A673 (cell line): ENCODE results near the gene FRG1.
"Not testable (repeated sequence)": the region's sequence is repeated elsewhere in the genome, so short reads cannot be mapped to it uniquely, and the experiment has no call there.

Source experiments
- CTCF ChIP-seq: fragments of 300-800, 200-600 bp; sonication (generic); conservative IDR thresholded peaks from 2 replicates; pipeline ENCODE4 v1.5.1; 2017; ENCODE audit warnings: low read depth, mild to moderate bottlenecking, antibody characterized with exemption, low read length, moderate library complexity, mixed read lengths
- EZH2 ChIP-seq: fragments of 200-600 bp; sonication (generic); IDR thresholded peaks from 2 replicates; pipeline ENCODE4 v1.6.1; 2017; ENCODE audit warnings: borderline replicate concordance, low read depth, mild to moderate bottlenecking, mixed read lengths, antibody characterized with exemption, low read length; ENCODE audit not compliant: poor library complexity, severe bottlenecking

DNA sequence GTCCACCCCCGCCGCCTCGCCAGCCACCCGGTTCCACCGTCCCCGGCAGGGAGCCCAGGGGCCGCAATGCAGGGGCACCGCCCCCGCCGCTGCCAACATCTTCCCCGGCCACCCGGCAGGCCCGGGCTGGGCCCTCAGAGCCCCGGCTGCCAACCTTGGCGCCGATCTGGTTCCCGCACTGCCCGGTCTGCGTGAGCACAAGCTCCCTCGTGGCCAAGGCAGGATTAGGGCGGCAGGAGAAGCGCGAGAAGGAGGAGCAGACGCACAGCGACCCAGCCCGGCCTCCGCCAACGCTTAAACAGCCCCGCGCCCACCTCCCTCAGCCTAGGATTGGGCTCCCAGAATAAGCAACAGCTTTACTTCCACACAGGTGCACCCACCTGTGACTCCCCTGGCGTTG lies 44.0 kb downstream of the FRG1 start:
- not testable (repeated sequence) for TF ChIP-seq CTCF, EZH2
